ENCODE measurements around the gene CAPN5.

DNA sequence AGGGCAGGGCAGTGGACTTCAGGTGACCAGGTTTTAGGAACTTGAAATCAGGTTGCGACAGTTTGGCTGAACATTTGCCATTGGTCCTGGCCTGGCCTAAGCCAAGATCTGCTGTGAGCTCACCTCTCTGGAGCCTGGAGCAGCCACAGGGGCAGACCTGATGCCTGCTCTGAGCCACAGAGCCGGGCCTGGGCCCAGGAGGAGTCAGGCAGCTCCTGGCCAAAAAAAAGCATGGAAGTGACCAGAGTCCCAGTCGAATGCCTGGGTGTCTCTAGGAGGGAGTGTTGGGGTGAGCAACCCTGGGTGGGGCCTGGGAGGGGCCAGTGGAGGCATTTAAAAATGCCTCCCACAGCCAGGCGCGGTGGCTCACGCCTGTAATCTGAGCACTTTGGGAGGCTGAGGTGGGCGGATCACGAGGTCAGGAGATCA, 29.8 kb downstream of the CAPN5 start:
- TF ChIP-seq CTCF (IDR thresholded peaks at IDR 0.05) = no peak
- no peak for TF ChIP-seq POLR2A (IDR thresholded peaks at IDR 0.05)
